ENCODE measurements around the gene PREX1. TPM values are rescaled to one million over a fixed set of nuclear protein-coding genes. Genes with fewer than 3 reads are reported as not detected.

PREX1 gene
- polyA plus RNA-seq, 3 donors = 13.0 to 17.3 (median 14.3) TPM

DNA sequence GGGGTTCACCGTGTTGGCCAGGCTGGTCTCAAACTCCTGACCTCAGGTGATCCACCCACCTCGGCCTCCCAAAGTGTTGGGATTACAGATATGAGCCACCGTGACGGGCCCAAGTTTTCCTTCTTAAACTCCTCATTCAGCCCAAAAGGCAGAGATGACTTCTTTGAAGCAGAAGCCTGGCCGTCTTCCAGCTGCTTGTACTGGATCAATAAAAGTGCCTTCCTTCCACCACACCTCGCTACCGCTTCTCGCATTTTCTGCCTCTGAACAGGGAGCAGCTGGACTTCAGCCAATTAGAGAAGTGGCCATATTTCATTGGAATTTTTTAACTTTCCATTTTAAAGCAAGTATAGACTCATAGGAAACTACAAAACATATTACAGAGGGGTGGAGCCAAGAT is 241.1 kb downstream of the PREX1 start:
- no peak for DNase-seq

DNA sequence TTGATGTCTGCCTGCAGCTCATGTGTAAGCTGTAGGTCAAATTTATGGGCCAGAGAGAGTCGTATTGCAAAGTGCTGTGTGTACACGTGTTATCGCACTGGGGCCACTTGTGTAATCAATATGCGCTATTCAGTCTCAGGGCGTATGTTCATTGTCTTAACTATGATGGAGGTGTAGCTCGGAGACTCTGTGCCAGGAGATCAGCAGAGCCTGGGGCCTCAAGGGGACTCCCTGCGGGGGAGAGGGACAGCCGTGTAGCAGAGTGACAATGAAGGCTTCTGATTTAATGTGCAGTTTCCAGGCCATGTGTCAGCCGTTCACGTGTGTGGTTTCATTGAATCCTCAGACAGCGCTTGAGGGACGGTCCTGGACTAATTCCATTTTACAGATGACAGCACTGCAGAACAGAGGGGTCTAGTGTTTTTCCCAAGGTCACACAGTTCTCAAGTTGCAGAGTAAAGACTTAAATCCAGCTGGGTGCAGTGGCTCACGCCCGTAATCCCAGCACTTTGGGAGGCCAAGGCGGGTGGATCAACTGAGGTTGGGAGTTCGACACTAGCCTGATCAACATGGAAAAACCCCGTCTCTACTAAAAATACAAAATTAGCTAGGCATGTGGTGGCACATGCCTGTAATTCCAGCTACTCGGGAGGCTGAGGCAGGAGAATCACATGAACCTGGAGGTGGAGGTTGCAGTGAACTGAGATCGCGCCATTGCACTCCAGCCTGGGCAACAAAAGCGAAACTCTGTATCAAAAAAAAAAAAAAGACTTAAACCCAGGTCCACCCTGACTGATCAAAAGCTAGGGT is 242.5 kb downstream of the PREX1 start:
- DNase-seq = peak; percentile 72

- DNase-seq = no peak
Observed at GRCh38 chr20:48584391-48585060, 243.3 kb downstream of the PREX1 start.

- no peak for DNase-seq
Observed at GRCh38 chr20:48583801-48584200, 244.0 kb downstream of the PREX1 start.

GRCh38 chr20:48583171-48583570 is 244.6 kb downstream of the PREX1 start:
- no peak for DNase-seq

- no peak for DNase-seq
Observed at GRCh38 chr20:48582673-48582985, 245.2 kb downstream of the PREX1 start.

- no peak for DNase-seq
Observed at GRCh38 chr20:48581167-48581566, 246.6 kb downstream of the PREX1 start.

DNA sequence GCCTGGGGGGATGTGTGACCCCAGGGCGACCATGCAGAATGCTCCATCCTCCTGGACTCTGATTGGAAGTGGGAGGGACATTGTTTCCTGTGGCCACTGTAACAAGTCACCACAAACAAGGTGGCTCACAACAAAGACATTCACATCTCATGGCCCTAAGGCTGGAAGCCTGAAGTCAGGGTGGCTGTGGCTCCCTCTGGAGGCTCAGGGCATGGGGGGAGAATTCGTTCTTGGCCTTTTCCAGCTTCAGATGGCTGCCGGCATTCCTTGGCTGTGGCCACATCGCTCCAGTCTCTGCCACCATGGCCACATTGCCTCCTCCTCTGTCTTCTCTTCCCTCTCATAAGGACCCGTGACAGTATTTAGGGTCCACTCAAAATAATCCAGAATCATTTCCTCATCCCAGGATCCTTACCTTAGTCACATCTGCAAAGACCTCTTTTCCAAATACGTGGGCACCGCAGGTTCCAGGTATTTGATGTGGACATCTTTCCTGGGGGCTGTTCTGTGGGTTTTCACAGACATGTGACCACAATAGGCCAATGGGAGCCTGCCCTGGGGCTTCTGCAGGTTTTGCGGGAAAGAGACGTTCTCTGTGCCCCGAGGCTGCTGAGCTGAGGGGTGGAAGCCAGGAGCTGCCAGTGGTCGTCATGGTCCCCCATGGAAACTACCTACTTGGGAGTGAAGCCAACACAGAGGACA is 249.3 kb downstream of the PREX1 start:
- DNase-seq = no peak

GRCh38 chr20:48577557-48577956 is 250.2 kb downstream of the PREX1 start:
- DNase-seq = no peak

GRCh38 chr20:48574383-48574782 is 253.4 kb downstream of the PREX1 start:
- no peak for DNase-seq

Other genes starting within 250 kb of the PREX1 start
- 10 to 100 TPM; 22.6 to 33.1 (median 29.9) TPM for gene ARFGEF2, start 93.7 kb upstream of the PREX1 start, polyA plus RNA-seq (ENCODE audit: insufficient read length in 3 of 3)
- gene CSE1L, start 218.3 kb upstream of the PREX1 start, polyA plus RNA-seq (ENCODE audit: insufficient read length in 3 of 3) = 100 to 1,000 TPM in 2 of 3 donors, 10 to 100 TPM in 1; 98.7 to 107 (median 100) TPM